ENCODE results near the gene SPRTN.

The SPRTN gene

GRCh38 chr1:231396643-231397042 is 58.5 kb downstream of the SPRTN start:
- Histone ChIP-seq H3K9me3 (ENCODE audit: control insufficient read depth, insufficient read depth, low read length) (no peaks in the 10 kb centered on the region), H3K4me1 (ENCODE audit: insufficient read depth, low read length) (peaks cover 11% of the 10 kb centered on the region; the same call in 1 of the 2 replicates), H3K36me3 (ENCODE audit: insufficient read depth, low read length) (no peaks in the 10 kb centered on the region), H3K9ac (ENCODE audit: low read depth, low read length) (no peak overlapping the region)

- Histone ChIP-seq H3K4me1 (ENCODE audit: insufficient read depth, low read length) (peaks cover 11% of the 10 kb centered on the region; the same call in 1 of the 2 replicates), H3K36me3 (ENCODE audit: insufficient read depth, low read length) (no peaks in the 10 kb centered on the region), H3K9ac (ENCODE audit: low read depth, low read length) (no peak overlapping the region), H3K9me3 (ENCODE audit: control insufficient read depth, insufficient read depth, low read length) (no peaks in the 10 kb centered on the region)
These were observed 60.0 kb downstream of the SPRTN start for GRCh38 chr1:231397886-231398671.

GRCh38 chr1:231401478-231401877 is 63.4 kb downstream of the SPRTN start:
- H3K9ac ChIP-seq (ENCODE audit: low read depth, low read length): no peak overlapping the region
- no peaks in the 10 kb centered on the region for H3K36me3 ChIP-seq (ENCODE audit: insufficient read depth, low read length)
- no peaks in the 10 kb centered on the region for H3K4me1 ChIP-seq (ENCODE audit: insufficient read depth, low read length)
- no peaks in the 10 kb centered on the region for H3K9me3 ChIP-seq (ENCODE audit: control insufficient read depth, insufficient read depth, low read length)

GRCh38 chr1:231404318-231404717 is 66.2 kb downstream of the SPRTN start:
- H3K9me3 ChIP-seq (ENCODE audit: control insufficient read depth, insufficient read depth, low read length): no peaks in the 10 kb centered on the region
- H3K9ac ChIP-seq (ENCODE audit: low read depth, low read length): no peak overlapping the region
- H3K36me3 ChIP-seq (ENCODE audit: insufficient read depth, low read length): no peaks in the 10 kb centered on the region
- peaks cover 5% of the 10 kb centered on the region; the same call in 1 of the 2 replicates for H3K4me1 ChIP-seq (ENCODE audit: insufficient read depth, low read length)
